HG03196 (cell line): ENCODE data around the gene EIF2B4.
"Not testable (repeated sequence)": the region's sequence is repeated elsewhere in the genome, so short reads cannot be mapped to it uniquely, and the experiment has no call there.

ENCODE experiments used
- ATAC-seq: cut with Tn5 transposase; IDR thresholded peaks from one replicate; pipeline ENCODE4 v1.9.1; 2021; ENCODE audit not compliant: unreplicated experiment

EIF2B4 gene

DNA sequence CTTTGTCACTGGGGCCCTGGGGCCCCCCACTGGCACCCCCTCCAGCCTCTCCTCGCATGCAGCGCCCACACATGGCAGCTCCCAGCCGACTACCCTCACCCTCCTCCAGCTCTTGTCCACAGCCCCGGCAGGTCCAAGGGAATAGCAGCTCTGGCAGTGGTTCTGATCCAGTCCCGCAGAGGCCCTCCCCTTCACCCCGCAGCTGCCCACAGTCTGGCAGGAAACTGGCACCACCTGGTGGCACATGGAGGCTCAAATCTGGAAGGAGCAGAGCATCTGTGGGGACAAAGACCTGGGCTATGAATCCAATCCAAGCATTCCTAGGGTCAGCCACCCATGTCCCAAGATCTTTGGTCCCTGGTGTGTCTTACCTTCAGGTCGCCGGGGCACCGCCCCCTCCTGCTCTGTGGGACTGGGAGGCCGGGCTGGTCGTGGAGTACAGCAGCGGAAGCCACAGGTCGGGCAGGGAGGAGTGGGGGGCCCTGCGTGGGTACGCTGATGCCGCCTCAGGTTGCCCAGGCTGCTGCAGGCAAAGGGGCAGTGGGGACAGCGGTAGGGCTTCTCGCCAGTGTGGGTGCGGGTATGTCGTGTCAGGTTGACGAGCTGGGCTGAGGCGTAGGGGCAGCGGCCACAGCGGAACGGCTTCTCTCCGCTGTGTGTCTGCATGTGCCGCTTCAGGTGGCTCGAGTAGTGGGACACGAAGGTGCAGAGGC lies 8.1 kb upstream of the EIF2B4 start:
- ATAC-seq: no peak

DNA sequence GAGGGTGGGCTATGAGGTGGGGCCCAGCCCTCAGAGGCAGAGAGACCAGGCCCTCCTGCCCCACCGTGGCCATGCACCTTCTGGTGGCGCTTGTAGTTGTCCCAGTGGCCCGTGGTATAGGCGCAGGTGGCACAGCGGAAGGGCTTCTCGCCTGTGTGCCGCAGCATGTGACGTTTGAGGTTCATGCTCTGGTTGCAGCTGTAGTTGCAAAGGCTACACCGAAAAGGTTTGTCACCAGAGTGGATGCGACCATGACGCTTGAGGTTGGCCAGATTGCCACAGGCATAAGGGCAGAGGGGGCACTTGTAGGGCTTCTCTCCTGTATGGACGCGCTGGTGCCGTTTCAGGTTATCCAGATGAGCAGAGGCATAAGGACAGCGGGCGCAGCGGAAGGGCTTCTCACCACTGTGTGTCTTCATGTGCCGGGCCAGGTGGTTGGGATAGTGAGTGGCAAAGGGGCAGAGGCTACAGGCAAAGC lies 7.5 kb upstream of the EIF2B4 start:
- no peak for ATAC-seq

DNA sequence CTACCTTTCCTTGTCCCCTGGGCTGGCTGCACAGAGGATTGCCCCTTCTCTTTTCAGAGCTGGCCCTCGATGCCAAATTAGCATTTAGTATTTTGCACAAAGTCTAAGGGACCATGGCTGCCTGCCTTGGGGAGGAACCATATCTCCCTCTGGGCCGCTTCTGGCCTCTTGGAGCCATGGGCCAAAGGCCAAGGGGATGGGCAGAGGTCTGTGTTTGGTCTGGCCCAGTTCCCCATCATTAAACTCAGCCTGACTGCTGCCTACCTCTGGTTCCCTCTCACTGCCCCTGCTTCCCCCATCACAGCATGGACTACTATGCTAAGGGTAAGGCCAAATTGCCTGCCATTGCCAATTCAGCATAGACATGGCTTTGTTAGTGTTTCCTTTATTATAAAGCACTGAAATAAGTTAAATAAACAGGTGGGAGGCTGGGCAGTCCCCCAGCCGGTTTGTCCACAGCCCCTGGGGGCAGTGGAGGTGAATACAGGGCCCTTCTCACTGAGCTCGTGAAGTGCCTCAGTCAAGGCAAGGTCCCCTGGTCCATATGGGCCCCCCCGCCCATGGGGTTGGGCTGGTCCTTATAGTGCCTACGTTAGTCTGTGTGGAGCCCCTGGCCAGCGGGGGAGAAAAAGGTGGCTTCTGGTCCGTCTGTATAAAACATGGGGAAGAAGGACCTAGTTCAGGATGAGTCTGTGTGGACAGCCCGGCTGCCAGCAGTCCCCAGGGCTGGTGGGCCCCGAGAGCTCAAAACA lies 6.9 kb upstream of the EIF2B4 start:
- ATAC-seq: no peak

DNA sequence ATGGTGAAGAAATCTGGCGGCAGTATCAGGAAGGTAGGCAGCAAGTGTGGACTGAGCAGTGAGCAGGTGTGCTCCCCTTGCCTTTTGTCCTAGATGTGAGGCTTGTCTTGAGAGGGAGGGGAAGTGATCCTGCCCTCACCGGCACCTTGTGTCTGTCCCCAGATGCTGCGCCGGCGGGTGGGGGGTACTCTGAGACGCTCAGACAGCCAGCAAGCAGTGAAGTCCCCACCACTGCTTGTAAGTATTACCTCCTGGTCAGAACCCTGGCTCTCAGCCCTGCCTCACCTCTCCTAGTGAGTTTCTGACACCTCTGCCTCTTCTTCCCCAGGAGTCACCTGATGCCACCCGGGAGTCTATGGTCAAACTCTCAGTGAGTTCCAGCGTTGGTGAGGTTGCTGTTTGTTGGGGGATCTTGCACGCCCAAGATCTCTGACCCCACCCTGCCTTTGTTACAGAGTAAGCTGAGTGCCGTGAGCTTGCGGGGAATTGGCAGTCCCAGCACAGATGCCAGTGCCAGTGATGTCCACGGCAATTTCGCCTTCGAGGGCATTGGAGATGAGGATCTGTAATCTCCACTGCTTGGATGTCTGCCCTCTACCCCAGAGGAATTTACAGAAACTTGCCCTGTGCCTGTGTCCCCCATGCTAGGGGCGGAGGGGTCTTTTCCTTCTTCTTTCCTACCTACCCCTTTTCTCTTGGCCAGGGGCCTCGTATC lies 6.2 kb upstream of the EIF2B4 start:
- ATAC-seq: no peak

DNA sequence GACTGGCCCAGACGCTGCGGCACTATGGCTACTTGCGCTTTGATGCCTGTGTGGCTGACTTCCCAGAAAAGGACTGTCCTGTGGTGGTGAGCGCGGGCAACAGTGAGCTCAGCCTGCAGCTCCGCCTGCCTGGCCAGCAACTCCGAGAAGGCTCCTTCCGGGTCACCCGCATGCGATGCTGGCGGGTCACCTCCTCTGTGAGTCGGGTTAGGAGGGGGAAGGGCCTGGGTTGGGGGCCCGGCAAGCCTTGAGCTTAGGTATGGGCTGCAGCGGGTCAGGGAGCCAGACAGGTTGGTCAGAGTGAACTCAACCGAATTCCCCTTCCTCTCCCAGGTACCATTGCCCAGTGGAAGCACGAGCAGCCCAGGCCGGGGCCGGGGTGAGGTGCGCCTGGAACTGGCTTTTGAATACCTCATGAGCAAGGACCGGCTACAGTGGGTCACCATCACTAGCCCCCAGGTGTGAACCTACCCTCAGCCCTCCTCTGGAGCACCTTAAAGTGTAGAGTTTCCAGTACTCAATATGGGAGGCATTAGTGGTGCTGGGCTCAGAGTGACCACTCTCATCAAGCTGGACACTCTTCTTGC lies 5.5 kb upstream of the EIF2B4 start:
- ATAC-seq: no peak

DNA sequence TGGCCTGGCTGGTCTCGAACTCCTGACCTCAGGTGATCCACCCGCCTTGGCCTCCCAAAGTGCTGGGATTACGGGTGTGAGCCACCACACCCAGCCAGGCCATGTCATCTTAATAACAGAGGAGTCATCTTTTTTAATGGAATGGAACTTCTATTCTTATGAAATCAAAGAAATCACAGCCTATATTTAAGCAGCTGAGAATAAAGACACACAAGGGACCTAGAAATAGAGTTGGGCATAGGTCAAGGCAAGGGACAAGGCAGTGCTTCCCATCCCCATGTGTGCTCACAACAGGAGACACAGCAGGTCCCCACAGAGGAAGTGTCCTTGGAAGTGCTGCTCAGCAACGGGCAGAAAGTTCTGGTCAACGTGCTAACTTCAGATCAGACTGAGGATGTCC lies 3.4 kb upstream of the EIF2B4 start:
- no peak for ATAC-seq

DNA sequence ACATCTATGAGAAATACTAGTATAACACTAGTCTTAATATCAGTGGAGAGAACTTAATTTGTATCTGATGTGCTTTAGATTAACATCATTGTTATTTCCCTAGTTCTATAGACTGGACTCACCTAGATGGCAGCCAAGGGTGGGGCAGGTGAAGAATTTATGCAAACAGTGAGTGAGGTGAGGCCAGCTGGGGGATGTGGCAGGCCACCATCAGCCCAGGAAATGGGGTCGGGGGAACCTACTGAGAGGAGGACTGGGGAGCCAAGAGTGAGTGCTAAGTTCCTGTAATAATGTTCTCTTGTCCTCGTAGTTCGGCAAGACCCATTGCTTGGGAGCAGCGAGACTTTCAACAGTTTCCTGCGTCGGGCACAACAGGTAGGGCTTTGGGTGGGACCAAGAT lies 2.8 kb upstream of the EIF2B4 start:
- ATAC-seq: no peak

DNA sequence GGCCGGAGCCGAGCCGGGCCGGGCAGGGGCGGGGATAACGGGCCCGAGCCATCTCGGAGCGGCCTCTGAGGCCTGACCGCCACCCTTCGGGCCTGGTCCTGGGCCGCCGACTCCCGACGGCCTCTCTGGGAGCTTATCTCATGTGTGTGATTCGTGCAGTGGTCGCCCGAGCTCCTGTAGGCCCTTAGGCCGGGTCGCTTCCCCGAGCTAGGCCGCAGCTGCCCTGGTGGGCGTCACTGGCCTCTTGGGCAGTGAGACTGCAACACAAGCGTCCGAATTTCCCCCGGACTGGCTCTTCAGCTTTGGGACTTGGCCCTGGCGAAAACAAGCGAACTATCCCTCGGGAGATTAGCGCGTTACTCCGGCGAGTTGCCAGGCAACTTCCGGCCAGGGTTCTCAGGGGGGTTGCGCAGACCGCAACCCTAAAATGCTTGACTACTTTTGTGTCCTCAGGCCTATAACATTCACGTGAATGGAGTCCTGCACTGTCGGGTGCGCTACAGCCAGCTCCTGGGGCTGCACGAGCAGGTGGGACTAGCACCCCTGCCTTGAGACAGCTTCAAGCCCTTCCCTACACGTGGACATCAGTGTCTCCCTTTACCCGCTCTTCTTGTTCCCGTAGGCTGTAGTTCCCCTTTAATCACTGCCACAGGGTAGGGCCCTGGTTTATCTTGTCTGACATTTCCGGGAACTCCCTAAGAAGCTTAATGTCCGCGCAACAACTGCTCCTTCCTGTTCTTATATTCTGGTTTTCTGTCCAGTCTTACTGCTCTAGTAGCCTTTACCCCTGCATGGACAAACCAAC lies 880 bp upstream of the EIF2B4 start:
- ATAC-seq: peak; percentile 24

DNA sequence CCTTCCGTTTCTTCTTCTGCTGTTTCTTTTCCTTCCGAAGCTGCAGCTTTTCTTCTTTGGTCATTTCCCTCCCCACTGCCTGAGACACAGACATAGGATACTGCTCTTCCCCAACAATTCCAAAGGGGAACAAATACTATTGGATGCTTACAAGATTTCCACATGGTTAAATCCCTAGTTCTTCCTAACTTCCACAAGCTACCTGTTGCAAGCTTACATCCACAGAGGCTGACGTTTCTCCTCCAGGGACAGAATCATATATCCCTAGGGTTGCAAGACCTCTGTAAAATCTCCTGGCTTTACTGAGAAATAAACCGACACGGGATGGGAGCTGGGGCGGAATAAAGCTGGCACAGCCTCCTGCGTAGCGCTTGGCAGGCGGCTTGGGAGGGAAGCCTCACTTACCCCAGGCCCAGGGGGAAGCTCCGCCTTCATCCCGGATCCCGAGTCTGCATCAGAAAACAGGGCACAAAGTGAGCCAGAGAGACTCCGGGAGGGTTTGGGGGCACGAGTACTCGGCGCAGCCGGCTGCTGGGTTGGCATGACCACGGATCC lies 590 bp downstream of the EIF2B4 start:
- peak; percentile 11 for ATAC-seq

DNA sequence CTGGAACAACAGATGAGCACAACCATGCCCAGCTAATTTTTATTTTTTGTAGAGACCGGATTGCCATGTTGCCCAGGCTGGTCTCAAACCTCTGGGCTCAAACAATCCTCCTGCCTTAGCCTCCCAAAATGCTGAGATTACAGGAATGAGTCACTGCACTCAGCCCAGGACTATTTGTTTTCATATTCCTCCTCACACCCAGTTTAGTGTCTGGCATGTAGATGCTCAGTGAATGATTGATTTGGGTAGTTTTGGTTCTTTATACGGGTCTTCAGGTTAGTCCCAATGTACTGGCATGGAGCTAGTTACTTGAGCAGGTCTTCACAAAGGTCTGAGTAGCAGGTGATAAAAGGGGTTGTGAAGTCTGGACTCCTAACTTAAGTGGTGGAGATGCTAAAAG lies 6.2 kb downstream of the EIF2B4 start:
- ATAC-seq: no peak

DNA sequence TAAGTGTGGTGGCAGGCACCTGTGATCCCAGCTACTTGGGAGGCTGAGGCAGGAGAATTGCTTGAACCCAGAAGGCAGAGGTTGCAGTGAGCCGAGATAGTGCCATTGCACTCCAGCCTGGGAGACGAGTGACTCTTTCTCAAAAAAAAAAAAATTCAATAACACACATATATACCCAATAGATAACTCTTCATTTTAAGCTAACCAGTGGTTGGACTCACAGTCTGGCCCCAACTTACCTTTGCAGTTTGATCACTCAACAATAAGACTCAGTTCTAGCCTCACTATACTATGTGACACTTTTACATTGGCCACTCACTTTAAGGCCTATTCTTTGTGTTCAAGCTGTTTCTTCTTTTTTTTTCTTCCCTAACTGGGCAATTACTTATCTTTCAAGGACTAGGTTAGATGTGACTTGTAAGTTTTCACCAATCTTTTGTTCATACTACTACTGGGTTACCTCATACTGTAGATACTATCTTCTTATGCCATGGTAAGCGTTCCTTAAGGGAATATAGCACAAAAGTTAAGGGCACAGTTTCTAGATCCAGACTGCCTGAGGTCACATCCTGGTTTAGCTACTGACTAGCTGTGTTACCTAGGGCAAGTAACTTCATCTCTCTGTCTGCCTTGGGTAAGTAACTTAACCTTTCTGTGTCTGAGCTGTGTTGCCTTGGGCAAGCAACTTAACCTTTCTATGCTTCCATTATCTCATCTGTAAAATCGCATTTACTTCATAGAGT lies 7.3 kb downstream of the EIF2B4 start:
- ATAC-seq: no peak

DNA sequence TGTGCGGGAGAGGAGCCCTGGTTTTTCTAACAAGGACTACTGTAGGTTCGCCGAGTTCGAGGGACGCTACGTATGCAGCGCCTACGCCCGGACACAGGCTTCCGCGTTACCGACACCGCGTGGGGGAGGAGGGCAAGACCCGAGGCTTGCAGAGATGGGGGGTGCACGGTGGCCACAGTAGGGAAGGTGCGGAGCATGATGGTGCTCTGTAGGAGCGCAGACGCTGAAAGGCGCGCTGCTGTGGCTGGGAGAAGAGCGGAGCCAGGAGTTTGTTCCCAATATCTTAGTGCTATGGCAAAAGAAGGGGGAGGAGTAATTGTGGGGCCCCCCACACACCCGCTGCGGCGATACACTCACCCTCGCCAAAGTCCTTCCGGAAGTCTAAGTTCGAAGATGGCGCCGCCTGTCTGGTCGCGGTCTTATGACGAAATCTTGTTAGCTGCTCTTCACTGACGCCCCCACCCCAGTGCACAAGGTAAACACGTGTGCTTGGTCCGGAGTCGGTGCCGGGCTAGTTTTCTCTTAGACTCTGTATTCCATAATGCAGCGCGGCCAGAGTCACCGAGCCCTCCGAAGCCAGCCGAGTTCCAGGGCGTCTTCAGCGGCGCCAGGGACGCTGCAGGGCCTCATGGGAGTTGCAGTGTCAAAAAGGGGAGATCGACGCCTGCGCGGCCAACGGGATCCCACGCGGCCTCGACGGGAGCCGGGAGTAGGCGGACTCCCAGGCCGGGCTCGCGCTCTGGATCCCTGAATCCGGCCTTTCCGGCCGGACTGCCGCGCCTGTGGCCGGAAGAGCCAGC lies 13.6 kb downstream of the EIF2B4 start, which contains the start of gene GTF3C2:
GTF3C2 (minus strand) TSS at position 383 of the 800 bp plus-strand sequence. CDS start 13,210 bp downstream, outside the sequence.
- peak; percentile 78 for ATAC-seq

DNA sequence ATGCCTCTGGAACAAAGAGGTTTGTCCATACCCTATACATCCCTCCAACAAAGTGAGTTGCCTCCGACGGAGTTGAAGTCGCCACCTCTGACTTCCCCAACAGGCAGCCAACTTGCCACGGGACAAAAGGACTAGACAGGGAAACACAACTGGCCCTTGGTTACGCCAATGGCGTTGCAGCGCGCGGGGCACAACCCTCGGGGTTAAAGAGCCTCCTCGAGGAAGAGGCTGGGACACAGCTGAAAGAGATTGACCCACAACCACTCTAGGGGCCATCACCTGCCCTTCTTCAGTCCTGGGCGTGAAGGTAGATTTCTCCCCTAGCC lies 14.1 kb downstream of the EIF2B4 start:
- peak; percentile 28 for ATAC-seq

DNA sequence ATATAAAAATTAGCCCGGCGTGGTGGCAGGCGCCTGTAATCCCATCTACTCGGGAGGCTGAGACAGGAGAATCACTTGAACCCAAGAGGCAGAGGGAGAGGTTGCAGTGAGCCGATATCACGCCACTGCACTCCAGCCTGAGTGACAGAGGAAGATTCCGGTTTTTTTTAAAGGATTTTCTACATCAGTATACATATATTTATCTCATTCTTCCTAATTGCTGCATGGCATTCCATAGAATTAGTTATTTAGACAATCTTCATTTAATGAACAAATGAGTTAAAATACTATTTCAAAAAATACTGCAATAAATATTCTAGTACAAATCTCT lies 15.6 kb downstream of the EIF2B4 start:
- ATAC-seq: no peak

DNA sequence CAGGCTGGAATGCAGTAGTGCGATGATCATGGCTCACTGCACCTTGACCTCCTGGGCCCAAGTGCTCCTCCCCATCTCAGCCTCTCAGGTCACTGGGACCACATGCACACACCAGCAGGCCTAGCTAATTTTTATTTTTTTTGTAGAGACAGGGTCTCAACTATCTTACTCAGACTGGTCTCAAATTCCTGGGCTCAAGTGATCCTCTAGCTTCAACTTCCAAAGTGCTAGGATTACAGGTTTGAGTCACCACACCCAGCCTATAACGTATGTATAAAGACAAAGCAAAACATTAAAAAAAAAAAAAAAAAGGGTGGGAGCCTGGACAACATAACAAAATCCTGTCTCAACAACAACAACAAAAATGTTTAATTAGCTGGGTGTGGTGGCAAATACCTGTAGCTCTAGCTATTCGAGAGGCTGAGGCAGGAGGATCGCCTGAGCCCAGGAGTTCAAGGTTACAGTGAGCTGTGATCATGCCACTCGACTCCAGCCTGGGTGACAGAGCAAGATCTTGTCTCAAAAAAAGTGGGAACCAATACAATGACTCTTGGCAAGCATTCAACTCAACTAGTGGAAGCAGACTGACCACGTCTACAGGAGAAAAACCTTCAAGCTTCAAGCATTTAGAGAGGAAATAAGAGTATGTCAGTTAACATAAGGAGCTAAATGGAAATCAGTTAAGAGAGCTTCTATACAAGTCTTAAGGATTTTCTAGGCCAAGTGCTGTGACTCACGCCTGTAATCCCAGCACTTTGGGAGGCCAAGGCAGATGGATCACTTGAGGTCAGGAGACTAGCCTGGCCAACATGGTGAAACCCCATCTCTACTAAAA lies 16.2 kb downstream of the EIF2B4 start:
- no peak for ATAC-seq

DNA sequence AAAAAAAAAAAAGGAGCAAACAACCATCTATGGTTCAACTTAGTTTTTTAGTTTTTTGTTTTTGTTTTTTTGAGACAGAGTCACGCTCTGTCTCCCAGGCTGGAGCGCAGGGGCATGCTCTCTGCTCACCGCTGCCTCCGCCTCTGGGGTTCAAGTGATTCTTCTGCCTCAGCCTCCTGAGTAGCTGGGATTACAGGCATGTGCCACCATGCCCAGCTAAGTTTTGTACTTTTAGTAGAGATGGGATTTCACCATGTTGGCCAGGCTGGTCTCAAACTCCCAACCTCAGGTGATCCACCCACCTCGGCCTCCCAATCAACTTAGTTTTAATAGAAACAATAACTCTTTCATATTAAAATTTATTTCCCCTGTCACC lies 16.8 kb downstream of the EIF2B4 start:
- ATAC-seq: not testable (repeated sequence)

DNA sequence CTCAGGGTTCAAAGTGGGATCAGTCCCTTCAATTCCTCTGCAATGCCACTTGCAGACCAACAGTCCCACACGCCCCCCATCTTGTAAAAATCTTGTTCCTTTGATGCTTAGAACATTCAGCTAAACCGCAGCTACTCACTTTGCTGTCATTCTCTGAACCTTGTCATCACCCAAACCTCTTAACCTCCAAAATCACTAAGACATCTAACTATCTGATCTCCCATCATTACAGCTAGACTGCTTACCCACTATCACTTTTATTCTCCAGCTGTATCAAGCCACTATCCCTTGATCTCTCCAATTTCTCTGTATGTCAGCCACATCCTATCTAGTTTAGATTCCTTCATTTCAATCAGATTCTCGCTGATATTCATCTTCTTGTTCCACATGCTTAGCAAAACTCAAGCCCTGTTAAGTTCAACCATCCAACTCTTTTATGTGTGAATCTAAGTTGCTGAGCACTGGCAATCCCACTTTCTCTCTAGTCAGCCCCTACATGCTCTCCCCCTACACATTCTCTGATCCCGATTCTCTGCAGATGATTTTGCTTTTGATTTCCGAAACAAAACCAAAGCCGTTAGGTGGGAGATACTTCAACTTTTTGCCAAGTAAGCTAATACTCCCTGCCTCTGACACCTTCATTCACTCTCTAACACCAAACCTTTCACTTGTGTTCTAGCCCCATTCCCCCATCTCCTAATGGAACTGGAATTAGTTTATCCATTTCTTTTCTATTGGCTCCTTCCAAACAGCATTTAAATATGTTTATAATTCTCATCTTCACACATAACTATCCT lies 18.1 kb downstream of the EIF2B4 start:
- ATAC-seq: no peak
